MM.1S (cell line): ENCODE measurements around the gene STAP2.

Source experiments
- DNase-seq: peaks from one replicate; pipeline ENCODE4 v3.0.0-alpha.2; 2015
- H2AFZ ChIP-seq: fragments of 300-600 bp; sonication (generic); 2 replicates; pipeline ENCODE4 v1.6.0; 2016; ENCODE audit warnings: antibody characterized with exemption, low read length
- H3F3A ChIP-seq: fragments of 300-600 bp; sonication (generic); 2 replicates; pipeline ENCODE4 v1.6.1; 2016; ENCODE audit warnings: mild to moderate bottlenecking, antibody characterized with exemption, low read length, moderate library complexity, mixed read lengths; ENCODE audit not compliant: insufficient read depth
- H3K27ac ChIP-seq: fragments of 300-600 bp; sonication (generic); 2 replicates; pipeline ENCODE4 v1.5.1; 2016; ENCODE audit warnings: mild to moderate bottlenecking, low read length
- H3K27me3 ChIP-seq: fragments of 300-600 bp; sonication (generic); replicated peaks from 2 replicates; pipeline ENCODE4 v1.6.0; 2016; ENCODE audit warnings: low read length; ENCODE audit not compliant: insufficient read depth
- H3K36me3 ChIP-seq: fragments of 300-600 bp; sonication (generic); replicated peaks from 2 replicates; pipeline ENCODE4 v1.6.1; 2016; ENCODE audit warnings: mild to moderate bottlenecking, low read length, mixed read lengths; ENCODE audit not compliant: insufficient read depth
- H3K4me1 ChIP-seq: fragments of 300-600 bp; sonication (generic); 2 replicates; pipeline ENCODE4 v1.6.1; 2016; ENCODE audit warnings: low read length, mixed read lengths
- H3K4me2 ChIP-seq: fragments of 300-600 bp; sonication (generic); 2 replicates; pipeline ENCODE4 v1.6.0; 2016; ENCODE audit warnings: low read depth, low read length
- H3K4me3 ChIP-seq: fragments of 300-600 bp; sonication (generic); 2 replicates; pipeline ENCODE4 v1.5.1; 2016; ENCODE audit warnings: low read length, mixed read lengths
- H3K79me2 ChIP-seq: fragments of 300-600 bp; sonication (generic); 2 replicates; pipeline ENCODE4 v1.6.1; 2016; ENCODE audit warnings: mixed run types, low read length, mixed read lengths
- H3K9ac ChIP-seq: fragments of 300-600 bp; sonication (generic); 2 replicates; pipeline ENCODE4 v1.6.1; 2016; ENCODE audit warnings: low read length, mixed read lengths
- H3K9me2 ChIP-seq: fragments of 300-600 bp; sonication (generic); replicated peaks from 2 replicates; pipeline ENCODE4 v1.6.1; 2016; ENCODE audit warnings: mild to moderate bottlenecking, low read length, mixed read lengths; ENCODE audit not compliant: insufficient read depth
- H3K9me3 ChIP-seq: fragments of 300-600 bp; sonication (generic); replicated peaks from 2 replicates; pipeline ENCODE4 v1.6.1; 2016; ENCODE audit warnings: mild to moderate bottlenecking, low read length, mixed read lengths; ENCODE audit not compliant: insufficient read depth
- H4K20me1 ChIP-seq: fragments of 300-600 bp; sonication (generic); 2 replicates; pipeline ENCODE4 v1.6.1; 2016; ENCODE audit warnings: mild to moderate bottlenecking, low read length, moderate library complexity, mixed read lengths; ENCODE audit not compliant: insufficient read depth
- EZH2 ChIP-seq: fragments of 300-600 bp; sonication (generic); optimal IDR thresholded peaks from 2 replicates; pipeline ENCODE3; 2017; ENCODE audit warnings: low read depth, mild to moderate bottlenecking, antibody characterized with exemption, low read length, mixed read lengths
- EZH2phosphoT487 ChIP-seq: fragments of 300-600 bp; sonication (generic); IDR thresholded peaks from 2 replicates; pipeline ENCODE4 v1.6.1; 2018; ENCODE audit warnings: antibody characterized with exemption, low read length
- TF ChIP-seq, protein P1 (sequence below): fragments of 300-600 bp; sonication (generic); IDR thresholded peaks from 2 replicates; pipeline ENCODE4 v1.5.1; 2016; ENCODE audit warnings: antibody characterized with exemption, low read length, mixed read lengths

STAP2 gene

DNA sequence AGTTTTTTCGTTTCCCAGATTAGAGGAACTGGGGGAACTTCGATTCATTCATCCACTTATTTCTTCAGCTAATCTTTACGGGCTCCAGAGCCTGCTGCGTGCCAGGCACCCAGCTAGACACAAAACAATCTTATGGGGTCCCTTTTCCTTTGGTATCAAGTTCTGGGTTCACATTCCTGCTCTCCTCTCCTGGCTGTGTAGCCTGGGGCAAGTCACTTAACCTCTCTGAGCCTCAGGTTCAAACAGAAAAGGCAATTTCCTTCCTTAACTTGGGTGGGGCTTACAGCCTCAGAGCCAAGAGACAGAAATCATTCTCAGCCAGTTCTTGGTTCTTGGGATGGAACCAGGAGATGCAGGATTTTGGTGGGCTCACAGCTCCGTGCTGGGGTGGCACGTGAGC is 53.7 kb downstream of the STAP2 start:
- Histone ChIP-seq H3K4me2 (no peak overlapping the region; the same call in 1 of the 2 replicates), H3K4me3 (no peak overlapping the region), H3K27ac (no peak overlapping the region), H3K27me3 (peaks cover 86% of the 10 kb centered on the region), H3F3A (no peaks in the 10 kb centered on the region), H3K4me1 (no peaks in the 10 kb centered on the region), H3K79me2 (no peaks in the 10 kb centered on the region), H2AFZ (no peak overlapping the region), H4K20me1 (no peaks in the 10 kb centered on the region), H3K36me3 (no peaks in the 10 kb centered on the region), H3K9me3 (no peaks in the 10 kb centered on the region), H3K9ac (no peak overlapping the region), H3K9me2 (no peaks in the 10 kb centered on the region)
- DNase-seq: no peak
- TF ChIP-seq, protein P1, sequence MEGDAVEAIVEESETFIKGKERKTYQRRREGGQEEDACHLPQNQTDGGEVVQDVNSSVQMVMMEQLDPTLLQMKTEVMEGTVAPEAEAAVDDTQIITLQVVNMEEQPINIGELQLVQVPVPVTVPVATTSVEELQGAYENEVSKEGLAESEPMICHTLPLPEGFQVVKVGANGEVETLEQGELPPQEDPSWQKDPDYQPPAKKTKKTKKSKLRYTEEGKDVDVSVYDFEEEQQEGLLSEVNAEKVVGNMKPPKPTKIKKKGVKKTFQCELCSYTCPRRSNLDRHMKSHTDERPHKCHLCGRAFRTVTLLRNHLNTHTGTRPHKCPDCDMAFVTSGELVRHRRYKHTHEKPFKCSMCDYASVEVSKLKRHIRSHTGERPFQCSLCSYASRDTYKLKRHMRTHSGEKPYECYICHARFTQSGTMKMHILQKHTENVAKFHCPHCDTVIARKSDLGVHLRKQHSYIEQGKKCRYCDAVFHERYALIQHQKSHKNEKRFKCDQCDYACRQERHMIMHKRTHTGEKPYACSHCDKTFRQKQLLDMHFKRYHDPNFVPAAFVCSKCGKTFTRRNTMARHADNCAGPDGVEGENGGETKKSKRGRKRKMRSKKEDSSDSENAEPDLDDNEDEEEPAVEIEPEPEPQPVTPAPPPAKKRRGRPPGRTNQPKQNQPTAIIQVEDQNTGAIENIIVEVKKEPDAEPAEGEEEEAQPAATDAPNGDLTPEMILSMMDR: no peak
- no peak for TF ChIP-seq EZH2
- TF ChIP-seq EZH2phosphoT487: no peak

DNA sequence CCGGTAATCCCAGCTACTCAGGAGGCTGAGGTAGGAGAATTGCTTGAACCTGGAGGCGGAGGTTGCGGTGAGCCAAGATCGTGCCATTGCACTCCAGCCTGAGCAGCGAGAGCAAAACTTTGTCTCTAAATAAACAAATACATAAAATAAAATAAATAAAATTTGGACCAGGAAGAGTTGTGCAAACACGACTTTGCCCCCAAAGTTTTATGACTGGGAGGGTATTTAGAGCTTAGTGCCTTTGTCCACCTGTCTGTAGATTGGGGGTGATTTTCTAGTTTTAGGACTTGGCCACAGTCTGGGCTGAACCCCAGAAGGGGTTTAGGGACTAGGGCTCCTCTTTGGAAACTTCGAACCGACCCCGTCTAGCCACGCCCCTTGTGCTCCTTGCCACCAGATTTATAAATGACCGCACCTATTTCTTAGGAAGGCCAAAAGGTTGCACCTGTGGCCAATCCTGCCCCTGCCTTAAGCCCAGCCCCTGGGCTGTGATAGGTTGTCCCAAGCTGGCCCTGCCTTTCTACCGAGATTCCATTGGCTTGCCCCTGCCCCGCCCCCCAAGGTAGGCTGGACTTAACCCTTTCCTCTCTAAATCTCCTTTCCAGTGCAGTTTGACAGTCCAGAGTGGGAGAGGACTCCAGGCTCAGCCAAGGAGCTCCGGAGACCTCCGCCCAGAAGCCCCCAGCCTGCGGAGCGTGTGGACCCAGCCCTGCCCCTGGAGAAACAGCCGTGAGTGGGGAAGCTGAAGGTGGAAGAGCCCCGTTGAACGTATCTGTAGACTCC is 54.3 kb downstream of the STAP2 start:
- peak; percentile 33 for DNase-seq
- no peaks in the 10 kb centered on the region for H4K20me1 ChIP-seq
- H3K4me1 ChIP-seq: no peaks in the 10 kb centered on the region
- peak overlapping the region; percentile 0; the same call in 1 of the 2 replicates for H3K4me2 ChIP-seq
- peaks cover 92% of the 10 kb centered on the region for H3K27me3 ChIP-seq
- no peaks in the 10 kb centered on the region for H3K9me3 ChIP-seq
- H3K27ac ChIP-seq: no peak overlapping the region
- H3K9ac ChIP-seq: no peak overlapping the region
- no peaks in the 10 kb centered on the region for H3F3A ChIP-seq
- H3K36me3 ChIP-seq: no peaks in the 10 kb centered on the region
- H3K4me3 ChIP-seq: no peak overlapping the region
- no peaks in the 10 kb centered on the region for H3K9me2 ChIP-seq
- TF ChIP-seq EZH2 (no peak), EZH2phosphoT487 (no peak)
- TF ChIP-seq, protein P1: no peak
- no peaks in the 10 kb centered on the region for H3K79me2 ChIP-seq
- H2AFZ ChIP-seq: no peak overlapping the region

DNA sequence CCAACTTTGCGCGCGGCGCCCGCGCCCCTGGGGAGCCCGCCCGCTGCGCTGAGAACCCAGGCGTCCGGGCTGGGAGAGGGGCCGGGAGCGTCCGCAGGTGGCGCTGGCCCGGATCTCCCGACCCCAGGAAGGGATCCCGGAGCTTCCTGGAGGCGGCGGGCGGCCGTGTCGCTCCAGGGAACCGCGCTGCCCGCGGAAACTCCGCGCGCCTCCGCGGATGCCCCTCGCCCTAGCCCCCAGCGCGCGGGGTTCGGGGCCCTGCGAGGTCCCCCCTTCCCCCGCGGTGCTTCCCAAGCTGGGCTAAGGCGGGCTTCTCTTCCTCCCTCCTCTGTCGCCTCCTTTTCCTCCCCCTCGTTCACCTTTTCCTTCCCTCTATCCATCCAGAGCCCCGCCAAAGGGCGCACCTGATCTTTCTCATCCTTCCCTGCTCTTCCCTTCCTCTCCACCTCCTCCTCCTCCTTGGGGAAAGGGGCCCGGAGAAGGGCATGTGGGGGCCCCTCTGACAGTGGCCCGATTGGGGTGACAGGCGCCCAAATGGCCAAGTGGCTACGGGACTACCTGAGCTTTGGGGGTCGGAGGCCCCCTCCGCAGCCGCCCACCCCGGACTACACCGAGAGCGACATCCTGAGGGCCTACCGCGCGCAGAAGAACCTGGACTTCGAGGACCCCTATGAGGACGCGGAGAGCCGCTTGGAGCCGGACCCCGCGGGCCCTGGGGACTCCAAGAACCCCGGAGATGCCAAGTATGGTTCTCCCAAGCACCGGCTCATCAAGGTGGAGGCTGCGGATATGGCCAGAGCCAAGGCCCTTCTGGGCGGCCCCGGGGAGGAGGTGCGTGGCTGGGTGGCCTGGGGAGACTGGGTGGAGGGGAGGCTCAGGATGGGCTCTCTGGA is 58.9 kb downstream of the STAP2 start:
- TF ChIP-seq EZH2 (no peak), EZH2phosphoT487 (no peak)
- TF ChIP-seq, protein P1: no peak
- Histone ChIP-seq H3F3A (no peaks in the 10 kb centered on the region), H3K9ac (no peak overlapping the region), H3K79me2 (no peaks in the 10 kb centered on the region), H3K27ac (no peak overlapping the region), H3K9me2 (no peaks in the 10 kb centered on the region), H2AFZ (no peak overlapping the region), H3K9me3 (no peaks in the 10 kb centered on the region), H3K36me3 (no peaks in the 10 kb centered on the region), H3K4me1 (no peaks in the 10 kb centered on the region), H4K20me1 (no peaks in the 10 kb centered on the region), H3K4me2 (no peak overlapping the region), H3K27me3 (peaks cover 84% of the 10 kb centered on the region), H3K4me3 (no peak overlapping the region)
- DNase-seq: no peak
